ENCODE data around the gene CDR2.

The CDR2 gene

DNA sequence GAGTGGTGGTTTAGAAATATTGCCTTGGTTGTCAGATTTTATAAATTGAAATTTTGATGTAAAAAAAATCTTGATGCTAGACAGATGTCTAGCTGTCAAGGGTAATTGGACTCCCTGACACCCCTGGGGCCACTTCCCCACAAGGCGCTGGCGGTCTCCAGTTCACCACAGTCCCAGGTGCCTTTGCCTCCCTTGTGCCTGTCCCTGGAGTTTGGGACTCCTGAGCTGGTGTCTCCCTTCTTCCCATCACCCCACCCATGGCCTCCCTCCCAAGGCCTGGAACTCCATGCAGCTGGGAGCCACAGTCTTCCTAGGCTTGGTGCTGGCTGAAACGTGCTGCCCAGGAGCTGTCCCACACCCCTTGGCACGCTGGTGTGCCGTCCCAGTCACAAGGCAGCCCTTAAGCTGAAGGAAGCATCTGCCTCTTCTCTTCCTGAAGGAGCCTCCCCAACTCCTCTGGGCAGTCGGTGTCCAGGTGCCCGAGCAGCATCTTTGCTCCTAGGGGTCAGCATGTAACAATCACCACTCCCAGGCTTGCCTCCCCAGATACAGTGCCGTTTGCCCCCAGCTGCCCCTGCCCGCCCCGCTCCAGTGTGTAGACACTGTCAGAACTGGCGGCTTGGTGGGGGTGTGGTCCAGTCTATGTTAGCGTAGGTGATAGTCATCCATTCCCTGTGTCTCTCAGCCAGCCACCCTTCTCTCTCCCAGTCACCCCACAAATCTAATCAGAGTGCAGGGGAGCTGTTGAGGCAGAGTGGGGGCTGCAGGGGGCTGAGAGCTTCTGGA, 51.1 kb downstream of the CDR2 start:
- no peak for DNase-seq

DNA sequence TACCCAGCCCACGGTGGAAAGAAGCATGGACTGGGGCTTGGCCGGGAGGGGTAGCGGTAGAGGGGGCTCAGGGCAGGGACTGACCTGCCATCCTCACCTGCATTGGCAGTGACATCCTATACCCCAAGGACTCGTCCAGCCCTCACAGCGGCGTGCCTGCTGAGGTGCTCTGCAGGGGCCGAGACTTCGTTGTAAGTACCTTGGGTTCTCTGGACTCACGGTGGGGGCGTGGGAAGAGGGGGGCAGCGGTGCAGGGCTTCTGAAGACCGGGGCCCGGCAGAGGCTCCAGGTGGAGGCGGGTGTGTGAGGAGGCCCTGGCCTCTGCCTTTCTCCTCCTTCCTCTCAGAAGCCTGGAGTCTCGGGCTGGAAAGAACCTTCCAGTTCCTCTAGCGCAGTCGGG, 51.7 kb downstream of the CDR2 start:
- DNase-seq, result no peak

DNA sequence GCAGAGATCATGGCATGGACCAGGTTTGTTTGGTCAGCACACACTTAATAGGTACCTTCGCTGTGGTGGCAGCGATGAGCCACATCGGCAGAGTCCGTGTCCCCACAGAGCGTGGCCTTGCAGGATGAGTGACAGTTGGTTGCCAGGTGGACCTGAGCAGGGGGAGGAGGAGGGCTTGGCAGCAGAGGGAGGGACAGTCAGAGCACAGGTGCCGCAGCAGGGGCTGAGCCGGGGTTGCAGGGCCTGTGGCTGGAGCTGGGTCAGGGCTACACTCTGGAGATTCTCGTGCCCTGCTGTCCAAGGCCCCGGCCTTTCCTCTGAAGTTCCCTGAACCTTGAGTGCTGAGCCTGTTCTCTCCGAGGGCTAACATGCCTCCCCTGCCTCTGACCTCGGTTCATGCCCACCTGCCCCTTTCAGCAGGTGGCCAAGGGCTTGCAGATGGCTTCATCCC, 52.4 kb downstream of the CDR2 start:
- no peak for DNase-seq

DNA sequence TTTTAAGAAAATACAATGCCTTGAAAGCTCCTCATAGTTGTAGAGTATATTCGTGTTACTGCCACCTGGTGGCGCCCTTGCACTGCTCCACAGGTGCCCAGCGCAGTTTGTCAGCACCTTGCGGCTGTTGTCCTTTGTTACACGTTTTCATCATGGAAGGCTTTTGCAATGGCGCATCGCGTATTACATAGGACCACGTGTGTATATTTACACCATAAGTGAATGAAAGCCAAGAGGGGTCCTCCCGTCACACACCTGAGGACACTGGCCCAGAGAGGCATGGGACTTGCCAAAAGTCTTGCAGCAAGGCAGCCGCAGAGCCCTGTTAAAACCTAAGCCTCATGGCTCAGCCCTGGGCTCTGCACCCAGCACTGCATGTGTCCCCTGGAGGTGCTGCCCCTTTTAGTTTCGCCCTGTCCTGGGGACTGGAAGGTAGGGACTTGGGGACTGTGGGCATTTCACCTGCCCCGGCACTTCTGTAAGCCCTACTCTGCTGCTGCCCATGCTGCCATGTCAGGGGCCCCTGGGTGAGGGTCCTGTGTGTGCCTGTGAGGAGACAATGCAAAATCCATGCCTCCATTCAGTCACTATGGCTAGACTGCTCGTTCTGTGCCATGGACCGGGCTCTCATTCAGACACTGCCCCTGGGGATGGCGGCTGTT, 52.9 kb downstream of the CDR2 start:
- no peak for DNase-seq

DNA sequence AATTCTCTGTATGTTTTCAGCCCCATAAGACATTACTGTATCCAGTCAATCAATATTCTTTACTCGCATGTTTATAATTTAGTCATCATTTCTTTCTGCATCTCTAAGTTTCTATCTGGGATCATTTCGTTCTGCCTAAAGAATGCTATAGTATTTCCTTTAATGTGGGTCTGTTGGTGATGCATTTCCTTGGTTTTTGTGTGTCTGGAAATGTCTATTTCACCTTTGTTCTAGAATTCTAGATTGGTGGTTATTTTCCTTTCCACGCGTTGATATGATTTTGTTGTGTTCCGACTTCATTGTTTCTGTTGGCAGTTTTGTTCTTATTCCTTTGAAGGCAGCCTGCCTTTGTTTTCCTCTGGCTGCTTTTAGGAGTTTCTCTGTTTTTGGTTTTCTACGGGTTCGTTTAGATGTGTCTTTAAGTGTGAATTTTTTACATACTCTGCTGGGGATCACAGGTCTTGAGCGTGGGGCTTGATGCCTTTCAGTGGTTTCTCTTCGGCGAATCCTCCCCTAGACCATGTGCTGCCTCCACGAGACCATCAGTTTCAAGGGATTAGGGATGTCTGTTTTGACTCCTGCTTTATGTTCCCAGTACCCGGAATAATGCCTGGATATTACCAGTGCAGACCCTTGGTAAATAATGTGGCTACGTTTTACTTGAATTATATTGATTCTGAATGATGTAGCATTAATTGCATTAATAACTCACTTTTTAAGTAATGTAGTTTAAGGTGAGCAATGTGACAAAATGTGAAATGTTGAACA, 53.7 kb downstream of the CDR2 start:
- DNase-seq, result no peak

DNA sequence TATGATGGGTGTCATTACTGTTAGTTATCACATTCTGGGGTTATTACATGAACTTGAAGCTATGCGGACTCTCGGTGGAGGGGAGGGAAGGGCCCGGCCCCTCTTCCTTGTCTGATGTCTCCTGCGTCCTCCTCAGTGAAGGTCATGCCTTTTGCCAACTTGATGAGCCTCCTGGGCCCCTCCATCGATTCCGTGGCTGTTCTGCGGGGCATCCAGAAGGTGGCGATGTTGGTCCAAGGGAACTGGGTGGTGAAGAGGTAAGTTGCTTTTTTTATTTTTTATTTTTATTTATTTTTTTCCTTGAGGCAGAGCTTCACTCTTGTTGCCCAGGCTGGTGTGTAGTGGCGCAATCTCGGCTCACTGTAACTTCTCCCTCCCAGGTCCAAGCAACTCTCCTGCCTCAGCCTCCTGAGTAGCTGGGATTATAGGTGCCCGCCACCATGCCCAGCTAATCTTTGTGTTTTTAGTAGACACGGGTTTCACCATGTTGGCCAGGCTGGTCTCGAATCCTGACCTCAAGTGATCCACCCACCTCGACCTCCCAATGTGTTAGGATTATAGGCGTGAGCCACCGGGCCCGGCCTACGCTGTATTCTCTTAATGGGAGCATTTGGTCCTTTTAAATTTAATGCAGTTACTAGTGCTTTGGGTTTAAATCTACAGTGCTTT, 55.6 kb downstream of the CDR2 start:
- no peak for DNase-seq

DNA sequence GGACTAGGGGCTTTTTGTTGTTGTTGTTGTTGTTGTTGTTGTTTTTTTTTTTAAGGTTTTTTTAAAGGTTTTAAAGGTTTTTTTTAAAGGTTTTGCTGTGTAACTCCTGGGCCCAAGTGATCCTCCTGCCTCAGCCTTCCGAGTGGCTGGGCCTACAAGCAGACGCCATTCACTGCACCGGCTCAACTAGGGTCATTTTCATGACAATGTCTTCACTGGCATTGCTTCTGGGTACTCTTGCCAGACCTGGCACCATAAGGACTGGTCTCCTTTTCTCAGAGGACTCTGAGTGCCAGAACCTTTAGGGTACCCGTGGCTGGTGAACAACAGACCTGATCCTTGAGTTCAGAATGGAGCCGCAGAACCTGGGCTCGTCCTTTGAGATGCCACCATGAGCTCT, 56.8 kb downstream of the CDR2 start:
- DNase-seq, result no peak

DNA sequence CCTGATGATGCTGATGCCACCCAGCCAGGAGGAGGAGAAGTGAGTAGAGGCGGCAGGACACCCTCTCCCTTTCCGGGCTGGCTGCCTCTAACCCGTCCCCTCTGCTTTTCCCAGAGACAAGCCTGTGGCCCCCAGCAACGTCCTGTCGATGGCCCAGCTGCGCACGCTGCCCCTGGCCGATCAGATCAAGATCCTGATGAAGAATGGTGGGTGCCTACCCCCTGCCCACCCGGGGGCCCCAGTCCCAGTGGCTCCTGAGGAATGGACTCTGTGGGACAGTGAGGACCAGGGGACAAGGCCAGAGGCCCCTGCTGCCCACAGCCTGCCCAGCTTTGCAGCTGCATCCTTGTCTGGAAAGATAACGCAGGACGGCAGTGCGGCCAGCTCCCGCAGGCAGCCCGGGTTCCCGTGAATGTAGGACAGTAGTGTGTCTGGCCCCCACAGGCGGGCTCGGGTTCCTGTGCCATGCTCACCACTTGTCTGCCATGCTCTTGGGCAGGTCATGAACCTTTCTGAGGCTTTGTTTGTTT, 57.4 kb downstream of the CDR2 start:
- DNase-seq, result no peak

DNA sequence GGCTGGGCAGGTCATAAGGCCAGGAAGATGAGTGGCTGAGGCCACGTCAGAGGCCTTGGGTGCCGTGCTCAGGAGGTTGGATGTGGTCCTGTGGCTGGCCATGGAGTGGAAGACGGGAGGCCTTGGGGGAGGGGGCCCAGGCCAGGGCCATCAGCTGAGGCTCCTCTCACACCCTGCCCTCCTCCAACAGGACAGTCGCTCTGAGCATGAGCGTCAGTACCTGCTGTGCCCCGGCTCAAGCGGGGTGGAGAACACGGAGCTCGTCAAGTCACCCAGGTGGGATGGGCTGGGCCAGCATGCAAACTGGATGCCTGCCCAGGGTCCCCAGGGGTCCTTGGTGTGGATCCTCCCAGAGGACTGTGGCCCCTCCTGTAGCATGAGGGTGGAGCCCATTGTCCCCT, 58.0 kb downstream of the CDR2 start:
- no peak for DNase-seq

DNA sequence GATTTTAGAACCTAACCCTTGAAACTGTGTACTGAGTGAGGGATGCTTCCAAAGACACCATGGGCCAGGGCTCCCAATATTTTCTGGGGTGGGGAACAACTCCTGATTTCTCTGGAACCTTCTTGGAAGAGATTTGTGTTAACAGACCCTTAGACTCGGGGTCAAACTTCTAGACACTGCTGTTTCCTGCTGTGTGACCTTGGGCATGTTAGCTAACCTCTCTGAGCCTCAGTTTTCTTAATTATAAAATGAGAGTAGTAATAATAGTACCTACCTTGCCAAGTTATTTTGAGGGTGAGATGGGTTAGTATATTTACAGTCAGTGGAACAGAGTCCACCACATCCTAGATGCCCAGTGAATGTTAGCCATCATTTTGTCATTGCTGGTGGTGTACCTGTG, 58.4 kb downstream of the CDR2 start:
- no peak for DNase-seq

DNA sequence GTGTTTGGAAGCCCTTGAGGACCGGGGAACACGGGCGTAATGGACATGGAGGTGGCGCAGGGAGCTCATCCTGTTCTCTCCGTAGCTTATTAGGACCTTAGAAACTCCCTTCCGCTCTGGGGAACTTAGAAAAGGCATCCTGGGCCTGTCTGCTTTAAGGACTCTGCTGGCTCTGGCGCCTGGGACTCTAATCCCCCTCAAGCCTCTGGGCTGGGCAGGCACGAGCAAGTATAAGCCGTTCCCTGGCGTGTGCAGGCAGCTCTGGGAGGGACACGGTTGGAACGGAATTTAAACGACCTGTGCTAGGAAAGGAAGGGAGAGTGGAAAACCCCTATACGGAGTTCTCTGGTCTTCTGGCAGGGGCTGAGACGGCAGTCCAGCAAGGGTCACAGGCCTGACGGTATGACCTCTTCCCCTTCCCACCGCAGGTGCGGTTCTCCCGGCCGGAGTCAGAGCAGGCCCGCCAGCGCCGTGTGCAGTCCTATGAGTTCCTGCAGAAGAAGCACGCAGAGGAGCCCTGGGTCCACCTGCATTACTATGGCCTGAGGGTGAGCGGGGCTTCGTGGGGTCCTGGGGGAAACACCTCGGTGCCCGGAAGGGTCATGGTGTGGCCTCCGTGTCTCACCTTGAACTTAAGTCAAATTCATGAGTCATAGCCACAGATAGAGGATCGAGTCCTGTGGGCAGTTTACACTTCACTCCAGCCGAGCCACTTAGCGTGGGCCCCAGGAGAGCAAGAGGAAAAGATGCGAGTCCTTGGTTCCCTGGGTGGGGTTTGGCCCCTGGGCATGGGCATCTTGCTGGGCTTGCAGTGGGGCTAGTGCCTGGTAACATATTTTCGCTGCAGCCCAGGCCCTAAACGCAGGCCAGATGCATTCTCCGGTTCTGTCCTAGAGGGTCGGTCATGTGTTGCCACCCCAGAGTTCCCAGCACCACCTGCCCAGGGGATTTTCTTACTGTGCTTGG, 59.5 kb downstream of the CDR2 start:
- no peak for DNase-seq

DNA sequence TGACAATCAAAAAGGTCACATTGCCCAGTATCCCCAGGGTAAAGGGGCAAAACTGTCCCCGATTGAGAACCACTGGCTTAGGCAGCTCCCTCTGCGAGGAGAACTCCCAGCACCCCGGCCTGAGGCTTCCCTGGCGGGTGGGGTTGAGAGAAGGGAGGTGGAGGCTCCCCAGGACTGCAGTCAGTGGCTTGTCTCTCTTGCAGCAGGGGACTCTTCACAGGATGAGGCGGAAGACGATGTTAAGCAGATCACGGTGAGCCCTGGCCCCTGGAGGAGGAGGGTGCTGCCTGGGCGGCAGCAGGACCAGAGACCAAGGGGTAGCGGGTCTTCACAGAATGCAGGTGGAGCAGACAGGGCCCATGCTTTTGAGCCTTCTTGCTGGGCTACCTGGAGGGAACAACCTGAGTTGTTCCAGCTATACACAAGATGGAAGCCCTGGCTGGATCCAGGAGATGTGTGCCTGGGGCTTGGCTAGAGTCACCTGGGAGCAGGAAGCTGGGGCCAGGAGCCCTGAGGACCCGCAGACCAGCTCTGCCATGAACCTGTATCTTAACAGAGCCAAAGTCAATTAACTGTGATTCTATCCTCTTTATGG, 60.4 kb downstream of the CDR2 start:
- no peak for DNase-seq

DNA sequence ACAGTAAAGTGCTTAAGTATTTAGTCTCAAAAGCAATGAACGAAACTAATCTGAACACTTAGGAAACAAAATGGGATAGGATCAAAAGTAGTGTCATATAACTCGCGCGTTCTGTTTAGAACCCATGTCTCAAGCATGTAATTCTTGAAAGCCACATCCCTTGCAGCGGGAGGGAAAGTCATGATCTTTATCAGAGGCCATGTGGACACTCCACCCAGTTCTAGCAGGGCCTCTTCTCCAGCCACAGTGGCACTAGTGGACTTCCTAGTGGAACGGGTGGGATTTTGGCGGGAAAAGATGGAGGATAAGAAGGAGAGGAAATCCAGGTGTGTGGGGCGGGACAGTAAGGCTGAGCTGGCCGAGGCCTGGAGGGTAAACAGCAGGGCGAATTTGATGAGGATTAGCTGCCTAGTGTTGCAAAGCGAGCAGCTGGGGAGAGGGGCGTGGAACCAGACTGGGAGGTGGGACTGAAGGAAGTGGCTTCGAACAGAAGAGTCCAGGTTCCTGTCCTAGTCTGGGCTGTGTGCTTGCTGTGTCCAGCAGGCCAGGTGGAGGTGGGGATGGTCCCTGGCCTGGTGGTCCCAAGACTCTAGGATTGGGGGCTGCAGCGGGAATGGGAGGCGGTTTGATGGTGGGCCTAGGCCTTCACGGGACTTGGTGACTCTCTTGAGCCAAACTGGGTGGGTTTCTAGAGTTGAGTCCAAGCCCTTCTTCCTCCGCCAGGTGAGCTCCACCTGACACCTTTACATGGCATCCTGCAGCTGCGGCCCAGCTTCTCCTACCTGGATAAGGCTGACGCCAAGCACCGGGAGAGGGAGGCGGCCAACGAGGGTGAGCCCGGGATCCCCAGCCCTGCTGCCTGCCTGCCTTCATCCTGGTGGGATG, 61.3 kb downstream of the CDR2 start:
- DNase-seq, result no peak

DNA sequence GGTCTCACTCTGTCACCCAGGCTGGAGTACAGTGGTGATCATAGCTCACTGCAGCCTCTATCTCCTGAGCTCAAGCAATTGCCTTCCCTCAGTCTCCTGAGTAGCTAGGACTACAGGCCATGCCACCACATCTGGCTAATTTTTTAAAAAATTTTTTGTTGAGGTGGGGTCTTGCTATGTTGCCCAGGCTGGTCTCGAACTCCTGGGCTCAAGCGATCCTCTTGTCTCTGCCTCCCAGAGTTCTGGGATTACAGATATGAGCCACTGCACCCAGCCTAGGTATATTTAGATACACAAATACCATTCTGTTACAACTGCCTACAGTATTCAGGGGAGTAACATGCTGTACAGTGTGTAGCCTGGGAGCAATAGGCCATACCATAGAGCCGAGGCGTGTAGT, 62.9 kb downstream of the CDR2 start:
- no peak for DNase-seq

DNA sequence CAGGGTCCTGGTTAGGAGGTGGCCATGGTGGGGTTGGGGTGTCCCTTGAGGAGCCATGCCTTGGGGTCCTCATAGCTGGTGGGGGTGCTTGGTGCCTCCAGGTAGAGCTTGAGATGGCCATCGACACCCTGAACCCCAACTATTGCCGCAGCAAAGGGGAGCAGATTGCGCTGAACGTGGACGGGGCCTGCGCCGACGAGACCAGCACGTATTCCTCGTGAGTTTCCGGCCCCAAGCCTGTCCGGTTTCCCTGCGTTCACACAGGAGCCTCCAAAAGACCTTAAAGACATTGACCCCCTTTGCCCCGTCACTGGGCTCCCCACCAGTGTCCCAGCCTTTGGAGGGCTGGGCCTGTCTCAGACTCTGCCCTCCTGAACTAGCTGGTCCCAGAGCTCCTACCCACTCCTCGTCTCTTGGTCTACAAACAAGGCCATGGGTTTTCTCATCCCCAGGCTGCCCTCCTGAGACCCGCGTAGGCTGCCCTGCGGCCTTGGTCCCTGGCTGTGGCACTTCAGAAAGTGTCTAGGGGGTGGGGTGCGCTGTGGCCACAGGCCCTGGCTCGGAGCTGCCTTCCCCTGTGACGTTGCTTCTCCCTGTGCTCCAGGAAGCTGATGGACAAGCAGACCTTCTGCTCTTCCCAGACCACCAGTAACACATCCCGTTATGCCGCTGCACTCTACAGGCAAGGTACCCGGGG, 65.4 kb downstream of the CDR2 start:
- no peak for DNase-seq

DNA sequence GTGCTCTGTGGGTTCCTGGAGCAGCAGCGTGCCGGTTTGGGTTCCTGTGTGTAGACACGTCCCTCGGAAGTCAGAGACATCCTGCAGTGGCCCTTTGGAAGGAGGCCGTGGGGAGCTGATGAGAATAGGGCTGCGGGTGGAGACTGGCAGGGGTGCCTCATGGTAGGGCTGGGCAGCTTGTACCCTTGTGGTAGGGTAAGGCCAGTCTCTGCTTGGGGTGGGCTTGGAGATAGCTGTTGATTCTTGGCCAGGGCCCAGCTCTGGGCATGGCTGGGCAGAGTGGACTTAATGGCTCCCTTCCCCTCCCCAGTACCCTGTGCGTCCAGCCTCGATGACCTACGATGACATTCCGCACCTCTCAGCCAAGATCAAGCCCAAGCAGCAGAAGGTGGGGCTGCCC, 66.6 kb downstream of the CDR2 start:
- DNase-seq, result no peak

DNA sequence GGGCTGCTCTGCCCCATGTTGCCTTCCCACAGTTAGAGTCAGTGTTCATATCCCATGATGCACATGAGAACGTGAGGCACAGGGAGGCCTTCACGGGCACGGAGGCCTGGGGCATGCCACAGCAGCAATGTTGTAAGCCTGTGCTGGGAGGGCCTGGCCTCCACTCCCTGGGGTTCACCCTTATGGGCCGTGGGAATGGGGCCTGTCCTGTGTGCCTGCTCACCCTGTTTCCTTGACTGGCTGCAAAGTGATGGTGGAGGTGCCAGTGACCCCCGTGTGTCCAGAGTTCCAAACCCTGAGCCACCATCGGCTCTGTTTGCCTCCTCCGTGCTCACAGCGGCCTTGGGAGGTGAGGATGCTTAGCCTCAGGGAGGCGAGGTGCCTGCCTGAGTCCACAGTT, 67.6 kb downstream of the CDR2 start:
- no peak for DNase-seq

DNA sequence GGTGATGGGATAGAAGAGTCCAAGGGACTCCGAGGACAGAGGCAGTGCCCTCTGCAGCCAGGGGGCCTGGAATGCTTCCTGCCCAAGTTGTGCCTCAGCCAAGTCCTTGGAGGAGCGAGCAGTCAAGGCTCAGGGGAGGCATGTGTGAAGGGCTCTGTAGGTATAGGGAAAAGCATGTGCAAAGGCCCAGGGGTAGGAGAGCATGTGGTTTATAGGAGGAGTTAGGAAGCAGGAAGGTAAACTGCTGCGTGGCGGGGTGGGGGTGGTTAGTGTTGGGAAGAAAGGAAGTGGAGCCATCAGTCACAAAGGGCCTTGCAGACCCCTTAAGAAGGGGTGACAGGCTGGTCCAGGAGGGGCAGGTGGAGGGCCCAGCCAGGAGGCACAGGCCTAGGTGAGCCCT, 70.0 kb downstream of the CDR2 start:
- DNase-seq, result no peak

DNA sequence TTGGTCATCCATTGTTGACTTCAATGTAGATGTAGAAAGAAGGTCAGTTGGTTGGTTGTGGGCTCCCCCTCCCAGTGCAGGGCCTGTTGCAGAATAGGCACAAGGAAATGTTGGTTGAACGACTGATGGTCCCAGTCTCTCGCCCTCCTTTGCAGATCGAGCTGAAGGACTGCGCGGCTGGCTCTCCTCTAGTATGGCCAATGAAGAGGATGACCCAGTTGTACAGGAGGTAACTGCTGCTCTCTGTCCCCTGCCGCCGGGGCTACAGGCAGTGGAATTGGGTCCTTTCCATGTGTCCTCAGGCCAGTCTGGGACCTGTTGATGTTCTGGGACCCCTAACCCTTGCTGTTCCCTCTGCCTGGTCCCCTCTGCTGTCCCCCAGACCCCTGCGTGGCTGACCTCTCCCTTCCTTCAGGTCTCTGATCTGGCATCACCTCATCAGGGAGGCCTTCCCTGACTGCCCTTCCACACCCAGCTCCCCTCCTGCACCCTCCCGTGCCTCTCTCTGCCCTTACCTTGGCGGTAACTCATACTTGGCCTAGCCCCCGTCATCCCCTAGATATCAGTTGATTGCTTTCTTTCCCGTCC, 71.5 kb downstream of the CDR2 start:
- DNase-seq, result no peak

All from NCI-H187 treated with DMSO at 0.1 percent for 48 hours (cell line).